ENCODE results near the gene RBMS2. TPM values are rescaled to one million over a fixed set of nuclear protein-coding genes. Genes with fewer than 3 reads are reported as not detected.

RBMS2 gene
- total RNA-seq, 1 experiment from 2014 or later: 9.3 TPM

DNA sequence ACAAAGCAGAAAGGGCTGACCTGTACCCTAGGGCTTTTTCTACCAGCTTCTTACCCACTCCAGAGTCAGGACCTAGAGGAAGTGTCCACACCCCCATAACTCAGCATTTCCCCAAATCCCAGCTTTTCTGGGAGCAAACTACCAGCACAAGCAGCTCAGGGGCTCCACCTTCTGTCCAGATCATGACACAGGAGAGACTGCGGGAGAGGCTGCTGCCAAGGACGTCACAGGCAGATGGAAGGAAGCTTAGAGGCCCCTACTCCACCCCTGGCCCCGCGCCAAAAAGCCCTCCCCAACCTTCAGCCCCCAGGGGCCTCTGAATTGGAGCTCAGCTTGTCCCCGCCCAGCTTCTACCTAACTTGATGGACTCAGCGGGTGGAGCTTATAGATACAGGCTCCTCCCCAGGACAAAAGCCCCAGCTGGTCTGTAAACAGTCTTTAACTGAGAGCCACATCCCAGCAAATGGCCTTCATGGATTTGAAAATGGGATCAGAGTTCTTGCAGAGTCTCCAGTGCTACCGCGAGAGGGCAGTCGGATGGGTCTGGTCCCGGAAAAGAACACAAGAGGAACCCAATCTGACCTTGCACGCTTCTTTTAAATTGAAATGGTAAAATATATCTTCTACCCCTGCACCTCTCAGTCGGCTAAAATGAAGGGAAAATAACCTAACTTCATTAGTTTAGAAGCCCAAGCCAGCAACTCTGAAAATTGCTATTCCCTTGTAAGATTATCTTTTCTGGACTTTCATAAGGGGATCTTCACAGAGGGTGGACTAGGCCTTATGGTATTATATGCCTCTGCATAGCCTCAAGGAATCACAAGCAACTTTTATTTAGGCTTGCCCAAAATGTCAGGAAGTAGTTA lies 115.3 kb downstream of the RBMS2 start:
- H3K4me1 ChIP-seq: peaks cover 7% of the 10 kb centered on the region; the same call in 1 of the 2 replicates
- H3K27me3 ChIP-seq: no peaks in the 10 kb centered on the region
- H3K27ac ChIP-seq: peak overlapping the region; percentile 10; the same call in 1 of the 2 replicates
- H3K9me3 ChIP-seq (replicated peaks): no peaks in the 10 kb centered on the region
- peak overlapping the region; percentile 60 for H3K4me3 ChIP-seq
- peak; percentile 99 to 100 for DNase-seq
- H3K36me3 ChIP-seq: peaks cover 37% of the 10 kb centered on the region

GRCh38 chr12:56637621-56638020 lies 116.0 kb downstream of the RBMS2 start:
- Histone ChIP-seq H3K4me3 (no peak overlapping the region), H3K9me3 (replicated peaks) (no peaks in the 10 kb centered on the region), H3K27ac (no peak overlapping the region), H3K27me3 (no peaks in the 10 kb centered on the region), H3K4me1 (peaks cover 2% of the 10 kb centered on the region; the same call in 1 of the 2 replicates), H3K36me3 (peaks cover 44% of the 10 kb centered on the region)
- no peak for DNase-seq

DNA sequence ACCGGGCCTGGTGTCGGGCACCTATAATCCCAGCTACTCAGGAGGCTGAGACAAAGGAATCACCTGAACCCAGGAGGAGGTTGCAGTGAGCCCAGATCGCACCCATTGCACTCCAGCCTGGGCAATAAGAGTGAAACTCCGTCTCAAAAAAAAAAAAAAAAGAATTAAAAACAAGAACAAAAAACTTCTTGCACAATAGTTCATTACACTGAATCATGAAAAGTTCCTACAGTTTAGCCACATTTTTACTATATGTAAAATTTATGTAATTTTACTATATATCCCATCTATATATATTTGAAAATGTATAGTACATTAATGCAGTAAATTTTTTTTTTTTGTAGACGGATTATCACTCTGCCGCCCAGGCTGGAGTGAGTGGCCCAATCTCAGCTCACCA lies 119.6 kb downstream of the RBMS2 start:
- no peaks in the 10 kb centered on the region for H3K9me3 ChIP-seq (replicated peaks)
- DNase-seq: no peak
- peaks cover 65% of the 10 kb centered on the region for H3K36me3 ChIP-seq
- H3K27me3 ChIP-seq: no peaks in the 10 kb centered on the region
- no peak overlapping the region for H3K4me3 ChIP-seq
- peaks cover 3% of the 10 kb centered on the region; the same call in 1 of the 2 replicates for H3K4me1 ChIP-seq
- no peak overlapping the region for H3K27ac ChIP-seq

GRCh38 chr12:56644654-56645053 lies 123.0 kb downstream of the RBMS2 start:
- H3K27ac ChIP-seq: no peak overlapping the region
- H3K36me3 ChIP-seq: peaks cover 45% of the 10 kb centered on the region
- H3K9me3 ChIP-seq (replicated peaks): no peaks in the 10 kb centered on the region
- H3K4me1 ChIP-seq: peaks cover 3% of the 10 kb centered on the region; the same call in 1 of the 2 replicates
- H3K4me3 ChIP-seq: peak overlapping the region; percentile 87
- no peak for DNase-seq
- H3K27me3 ChIP-seq: no peaks in the 10 kb centered on the region

GRCh38 chr12:56645201-56645716 lies 123.6 kb downstream of the RBMS2 start:
- no peaks in the 10 kb centered on the region for H3K27me3 ChIP-seq
- H3K4me3 ChIP-seq: peak overlapping the region; percentile 87
- H3K27ac ChIP-seq: peak overlapping the region; percentile 83
- peaks cover 39% of the 10 kb centered on the region for H3K36me3 ChIP-seq
- DNase-seq: peak in 1 of 2 experiments; percentile 24
- peaks cover 3% of the 10 kb centered on the region; the same call in 1 of the 2 replicates for H3K4me1 ChIP-seq
- no peaks in the 10 kb centered on the region for H3K9me3 ChIP-seq (replicated peaks)

Other genes starting within 250 kb of the RBMS2 start
- gene CS, start 221.5 kb upstream of the RBMS2 start, total RNA-seq (2014; rRNA removed; shearing (Covaris generic)): 183 and 185 TPM in 2 replicates
- 75.2 and 80.9 TPM in 2 replicates for gene CNPY2, start 205.8 kb upstream of the RBMS2 start, total RNA-seq (2014; rRNA removed; shearing (Covaris generic))
- gene PAN2, start 187.8 kb upstream of the RBMS2 start, total RNA-seq (2014; rRNA removed; shearing (Covaris generic)): 25.5 and 27.9 TPM in 2 replicates
- 0.41 TPM in 1 of 2 replicates, not detected in the other for gene IL23A, start 182.9 kb upstream of the RBMS2 start, total RNA-seq (2014; rRNA removed; shearing (Covaris generic))
- gene STAT2, start 161.7 kb upstream of the RBMS2 start, total RNA-seq (2014; rRNA removed; shearing (Covaris generic)): 38.8 and 44.0 TPM in 2 replicates
- not detected in 2 replicates for gene APOF, start 159.0 kb upstream of the RBMS2 start, total RNA-seq (2014; rRNA removed; shearing (Covaris generic))
- 32.3 and 36.2 TPM in 2 replicates for gene TIMELESS, start 72.4 kb upstream of the RBMS2 start, total RNA-seq (2014; rRNA removed; shearing (Covaris generic))
- gene MIP, start 67.2 kb upstream of the RBMS2 start, total RNA-seq (2014; rRNA removed; shearing (Covaris generic)): not detected in 2 replicates
- 3.0 and 3.7 TPM in 2 replicates for gene SPRYD4, start 53.2 kb upstream of the RBMS2 start, total RNA-seq (2014; rRNA removed; shearing (Covaris generic))
- gene GLS2, start 33.7 kb upstream of the RBMS2 start, total RNA-seq (2014; rRNA removed; shearing (Covaris generic)): not detected in 2 replicates
- gene BAZ2A, start 108.5 kb downstream of the RBMS2 start, total RNA-seq (2014; rRNA removed; shearing (Covaris generic)): 34.2 and 42.9 TPM in 2 replicates
- gene ATP5F1B, start 124.2 kb downstream of the RBMS2 start, total RNA-seq (2014; rRNA removed; shearing (Covaris generic)): 698 and 730 TPM in 2 replicates
- gene PTGES3, start 166.5 kb downstream of the RBMS2 start, total RNA-seq (2014; rRNA removed; shearing (Covaris generic)): 238 and 251 TPM in 2 replicates
- 2,251 and 2,266 TPM in 2 replicates for gene NACA, start 203.5 kb downstream of the RBMS2 start, total RNA-seq (2014; rRNA removed; shearing (Covaris generic))
- 47.3 and 52.3 TPM in 2 replicates for gene PRIM1, start 230.5 kb downstream of the RBMS2 start, total RNA-seq (2014; rRNA removed; shearing (Covaris generic))
- 0.43 and 0.73 TPM in 2 replicates for gene HSD17B6, start 241.5 kb downstream of the RBMS2 start, total RNA-seq (2014; rRNA removed; shearing (Covaris generic))